ENCODE results near the gene NF1. TPM values are rescaled to one million over a fixed set of nuclear protein-coding genes. Genes with fewer than 3 reads are reported as not detected.
"Not testable (repeated sequence)": the region's sequence is repeated elsewhere in the genome, so short reads cannot be mapped to it uniquely, and the experiment has no call there.

NF1 gene
- polyA plus RNA-seq, 3 donors: 1.2 to 7.4 (median 2.1) TPM

DNA sequence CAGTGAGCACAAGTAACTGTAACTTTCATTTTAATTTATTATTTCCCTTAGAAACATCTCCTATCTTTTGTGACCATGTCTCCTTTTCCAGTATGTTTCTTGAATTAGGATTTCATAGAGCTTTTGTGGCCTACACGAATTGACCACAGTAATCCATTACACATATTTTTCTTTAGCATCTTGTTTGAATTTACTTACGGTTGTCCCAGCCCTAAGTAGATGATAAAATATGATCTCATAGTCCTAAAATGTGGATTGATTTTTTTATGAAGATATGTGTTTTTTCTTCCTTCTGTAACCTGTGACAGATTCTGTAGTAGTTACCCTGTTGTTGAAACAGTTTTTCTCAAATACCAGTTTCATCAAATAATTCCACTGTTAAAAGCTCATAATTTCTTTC lies 61.5 kb downstream of the NF1 start:
- no peak overlapping the region for H3K27ac Mint-ChIP-seq
- Histone ChIP-seq H3K36me3 (replicated peaks in 1 of 2; ENCODE audit: control insufficient read depth in 1 of 2, insufficient read depth in 2 of 2, low read length in 2 of 2) (peaks cover 0 to 21% of the 10 kb centered on the region in 2 donors), H3K9ac (ENCODE audit: insufficient read depth, low read length, poor library complexity, severe bottlenecking) (no peak overlapping the region), H3K4me2 (replicated peaks; ENCODE audit: extremely low read depth, low read length, poor library complexity, severe bottlenecking) (no peak overlapping the region), H3K4me1 (ENCODE audit: control insufficient read depth in 1 of 2, insufficient read depth in 2 of 2, low read length in 2 of 2) (no peaks in the 10 kb centered on the region), H3K79me2 (ENCODE audit: insufficient read depth, low read length) (no peaks in the 10 kb centered on the region), H3K27ac (ENCODE audit: low read depth in 1 of 2, low read length in 2 of 2) (no peak overlapping the region), H3K4me3 (replicated peaks in 1 of 3; ENCODE audit: low read depth in 2 of 3, low read length in 3 of 3) (no peak overlapping the region), H3K9me3 (replicated peaks in 1 of 2; ENCODE audit: control insufficient read depth in 1 of 2, insufficient read depth in 1 of 2, low read length in 2 of 2) (no peaks in the 10 kb centered on the region), H4K20me1 (ENCODE audit: insufficient read depth, low read length) (no peaks in the 10 kb centered on the region), H3K27me3 (ENCODE audit: control insufficient read depth in 2 of 2, insufficient read depth in 2 of 2, low read length in 2 of 2) (no peaks in the 10 kb centered on the region), H2AFZ (ENCODE audit: insufficient read depth, low read depth, low read length, poor library complexity, severe bottlenecking) (no peak overlapping the region)
- DNase-seq: no peak
- no CpG with 5 or more reads among the region's 2 CpGs for WGBS (ENCODE audit: insufficient coverage)
- H3K4me3 Mint-ChIP-seq: no peak overlapping the region
- H3K27me3 Mint-ChIP-seq (ENCODE audit: low read depth in 3 of 3): peaks cover 0 to 2% (median 0%) of the 10 kb centered on the region in 3 donors
- H3K4me1 Mint-ChIP-seq: peaks cover 8% of the 10 kb centered on the region
- peaks cover 5 to 13% (median 8%) of the 10 kb centered on the region in 7 donors for H3K9me3 Mint-ChIP-seq
- no peak for TF ChIP-seq CTCF (IDR thresholded peaks at IDR 0.05)
- intact Hi-C loops (cut with micrococcal nuclease): no loop called here
- H3K36me3 Mint-ChIP-seq: peaks cover 24 to 45% of the 10 kb centered on the region in 2 donors

DNA sequence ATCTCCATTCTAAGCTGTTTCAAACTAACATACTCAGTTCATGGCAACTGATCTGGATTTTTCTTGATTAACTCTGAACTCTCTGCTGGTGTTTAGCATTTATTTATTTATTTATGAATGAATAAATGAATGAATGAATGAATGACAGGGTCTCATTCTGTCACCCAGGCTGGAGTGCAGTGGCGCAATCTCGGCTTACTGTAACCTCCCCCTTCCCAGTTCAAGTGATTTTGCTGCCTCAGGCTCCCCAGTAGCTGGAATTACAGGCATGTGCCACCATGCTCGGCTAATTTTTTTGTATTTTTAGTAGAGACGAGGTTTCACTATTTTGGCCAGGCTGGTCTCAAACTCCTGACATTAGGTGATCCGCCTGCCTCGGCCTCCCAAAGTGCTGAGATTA lies 62.1 kb downstream of the NF1 start:
- H3K9me3 Mint-ChIP-seq: peaks cover 5 to 11% (median 8%) of the 10 kb centered on the region in 7 donors
- intact Hi-C loops (cut with micrococcal nuclease); H3K27ac ChIP-seq (ENCODE audit: low read depth in 1 of 2, low read length in 2 of 2); H3K27me3 ChIP-seq (ENCODE audit: control insufficient read depth in 2 of 2, insufficient read depth in 2 of 2, low read length in 2 of 2); H3K4me2 ChIP-seq (replicated peaks; ENCODE audit: extremely low read depth, low read length, poor library complexity, severe bottlenecking); H3K4me1 Mint-ChIP-seq; H3K79me2 ChIP-seq (ENCODE audit: insufficient read depth, low read length); H3K4me3 ChIP-seq (replicated peaks in 1 of 3; ENCODE audit: low read depth in 2 of 3, low read length in 3 of 3); H2AFZ ChIP-seq (ENCODE audit: insufficient read depth, low read depth, low read length, poor library complexity, severe bottlenecking); H4K20me1 ChIP-seq (ENCODE audit: insufficient read depth, low read length); H3K4me1 ChIP-seq (ENCODE audit: control insufficient read depth in 1 of 2, insufficient read depth in 2 of 2, low read length in 2 of 2); DNase-seq; H3K9me3 ChIP-seq (replicated peaks in 1 of 2; ENCODE audit: control insufficient read depth in 1 of 2, insufficient read depth in 1 of 2, low read length in 2 of 2); H3K27me3 Mint-ChIP-seq (ENCODE audit: low read depth in 3 of 3); H3K9ac ChIP-seq (ENCODE audit: insufficient read depth, low read length, poor library complexity, severe bottlenecking); H3K27ac Mint-ChIP-seq; H3K4me3 Mint-ChIP-seq: not testable (repeated sequence)
- peaks cover 0 to 21% of the 10 kb centered on the region in 2 donors for H3K36me3 ChIP-seq (replicated peaks in 1 of 2; ENCODE audit: control insufficient read depth in 1 of 2, insufficient read depth in 2 of 2, low read length in 2 of 2)
- H3K36me3 Mint-ChIP-seq: peaks cover 24 to 45% of the 10 kb centered on the region in 2 donors
- WGBS (ENCODE audit: insufficient coverage): 100% methylated on average over 2 of the region's 6 CpGs
